Loucy (cell line): ENCODE measurements around the gene OOSP1.

Experiments used
- H2AFZ ChIP-seq: fragments of 200-600 bp; sonication (generic); 2 replicates; pipeline ENCODE4 v1.6.0; 2016; ENCODE audit warnings: antibody characterized with exemption, mild to moderate bottlenecking, low read length, moderate library complexity
- H3F3A ChIP-seq: fragments of 200-600 bp; 2 replicates; pipeline ENCODE4 v1.6.0; 2016; ENCODE audit warnings: antibody characterized with exemption, low read depth, mild to moderate bottlenecking
- H3K27me3 ChIP-seq: fragments of 200-600 bp; sonication (generic); 2 replicates; pipeline ENCODE4 v1.6.1; 2014; ENCODE audit warnings: low read length, mild to moderate bottlenecking; ENCODE audit not compliant: insufficient read depth, poor library complexity, severe bottlenecking
- H3K36me3 ChIP-seq: fragments of 200-600 bp; sonication (generic); 2 replicates; pipeline ENCODE4 v1.6.1; 2016; ENCODE audit warnings: low read length; ENCODE audit not compliant: insufficient read depth
- H3K4me1 ChIP-seq: fragments of 200-600 bp; sonication (generic); 2 replicates; pipeline ENCODE4 v1.5.1; 2014; ENCODE audit warnings: low read length, mild to moderate bottlenecking; ENCODE audit not compliant: insufficient read depth, poor library complexity, severe bottlenecking
- H3K4me2 ChIP-seq: fragments of 200-600 bp; sonication (generic); 2 replicates; pipeline ENCODE4 v1.6.0; 2014; ENCODE audit warnings: antibody characterized with exemption, low read length, low read depth, mild to moderate bottlenecking; ENCODE audit not compliant: poor library complexity, severe bottlenecking
- H3K4me3 ChIP-seq: fragments of 200-600 bp; sonication (generic); 2 replicates; pipeline ENCODE4 v1.5.1; 2014; ENCODE audit warnings: low read length, mild to moderate bottlenecking, mixed read lengths; ENCODE audit not compliant: poor library complexity, severe bottlenecking
- H3K79me2 ChIP-seq: fragments of 200-600 bp; sonication (generic); 2 replicates; pipeline ENCODE4 v1.6.1; 2014; ENCODE audit warnings: low read length; ENCODE audit not compliant: insufficient read depth
- H3K9ac ChIP-seq: fragments of 200-600 bp; sonication (generic); 2 replicates; pipeline ENCODE4 v1.6.0; 2014; ENCODE audit warnings: mild to moderate bottlenecking, low read depth, low read length, moderate library complexity; ENCODE audit not compliant: poor library complexity, severe bottlenecking
- H3K9me2 ChIP-seq: fragments of 200-600 bp; sonication (generic); replicated peaks from 2 replicates; pipeline ENCODE4 v1.6.1; 2016; ENCODE audit warnings: low read depth, low read length, mixed read lengths
- H3K9me3 ChIP-seq: fragments of 200-600 bp; sonication (generic); 2 replicates; pipeline ENCODE4 v1.6.1; 2014; ENCODE audit warnings: mild to moderate bottlenecking, antibody characterized with exemption, low read length, low read depth; ENCODE audit not compliant: insufficient read depth
- H4K20me1 ChIP-seq: fragments of 200-600 bp; sonication (generic); 2 replicates; pipeline ENCODE4 v1.6.0; 2014; ENCODE audit warnings: antibody characterized with exemption, low read length, mild to moderate bottlenecking; ENCODE audit not compliant: insufficient read depth, poor library complexity, severe bottlenecking
- EZH2phosphoT487 ChIP-seq: fragments of 200-600 bp; IDR thresholded peaks from 2 replicates; pipeline ENCODE4 v1.6.1; 2018; ENCODE audit warnings: antibody characterized with exemption, mild to moderate bottlenecking, moderate library complexity, borderline replicate concordance
- TF ChIP-seq, protein P1 (sequence below): fragments of 200-600 bp; sonication (generic); conservative IDR thresholded peaks from 2 replicates; pipeline ENCODE4 v1.5.1; 2014; ENCODE audit warnings: mild to moderate bottlenecking, antibody characterized with exemption, low read length

Gene OOSP1

DNA sequence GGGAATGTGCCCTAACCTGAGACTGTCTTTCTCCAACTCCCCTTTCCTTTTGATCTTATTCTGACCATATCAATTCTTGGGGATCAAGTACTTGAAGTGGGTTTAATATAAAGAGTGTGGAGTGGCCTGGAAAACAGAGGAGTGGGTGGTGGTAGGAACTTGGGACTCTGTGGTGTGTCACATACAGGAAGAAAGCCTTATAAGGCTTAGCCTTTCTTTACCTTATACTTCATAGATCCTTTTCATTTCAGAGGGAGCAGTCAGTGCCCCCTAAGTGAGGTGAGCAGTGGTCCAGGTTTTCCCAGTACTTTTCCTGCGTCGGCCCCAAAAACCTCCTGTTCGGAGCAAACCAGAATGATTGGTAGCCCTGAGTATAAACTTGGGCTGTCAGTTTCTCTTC is 486 bp downstream of the OOSP1 start:
- Histone ChIP-seq H3K9ac (no peak overlapping the region), H3K9me3 (no peaks in the 10 kb centered on the region), H4K20me1 (no peaks in the 10 kb centered on the region), H3K79me2 (no peaks in the 10 kb centered on the region), H3K4me2 (no peak overlapping the region), H3K4me3 (no peak overlapping the region), H3K9me2 (no peaks in the 10 kb centered on the region), H3K27me3 (no peaks in the 10 kb centered on the region), H3K36me3 (no peaks in the 10 kb centered on the region), H3F3A (no peaks in the 10 kb centered on the region), H2AFZ (no peak overlapping the region), H3K4me1 (peaks cover 8% of the 10 kb centered on the region)
- TF ChIP-seq, protein P1, sequence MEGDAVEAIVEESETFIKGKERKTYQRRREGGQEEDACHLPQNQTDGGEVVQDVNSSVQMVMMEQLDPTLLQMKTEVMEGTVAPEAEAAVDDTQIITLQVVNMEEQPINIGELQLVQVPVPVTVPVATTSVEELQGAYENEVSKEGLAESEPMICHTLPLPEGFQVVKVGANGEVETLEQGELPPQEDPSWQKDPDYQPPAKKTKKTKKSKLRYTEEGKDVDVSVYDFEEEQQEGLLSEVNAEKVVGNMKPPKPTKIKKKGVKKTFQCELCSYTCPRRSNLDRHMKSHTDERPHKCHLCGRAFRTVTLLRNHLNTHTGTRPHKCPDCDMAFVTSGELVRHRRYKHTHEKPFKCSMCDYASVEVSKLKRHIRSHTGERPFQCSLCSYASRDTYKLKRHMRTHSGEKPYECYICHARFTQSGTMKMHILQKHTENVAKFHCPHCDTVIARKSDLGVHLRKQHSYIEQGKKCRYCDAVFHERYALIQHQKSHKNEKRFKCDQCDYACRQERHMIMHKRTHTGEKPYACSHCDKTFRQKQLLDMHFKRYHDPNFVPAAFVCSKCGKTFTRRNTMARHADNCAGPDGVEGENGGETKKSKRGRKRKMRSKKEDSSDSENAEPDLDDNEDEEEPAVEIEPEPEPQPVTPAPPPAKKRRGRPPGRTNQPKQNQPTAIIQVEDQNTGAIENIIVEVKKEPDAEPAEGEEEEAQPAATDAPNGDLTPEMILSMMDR: no peak
- TF ChIP-seq EZH2phosphoT487: no peak

DNA sequence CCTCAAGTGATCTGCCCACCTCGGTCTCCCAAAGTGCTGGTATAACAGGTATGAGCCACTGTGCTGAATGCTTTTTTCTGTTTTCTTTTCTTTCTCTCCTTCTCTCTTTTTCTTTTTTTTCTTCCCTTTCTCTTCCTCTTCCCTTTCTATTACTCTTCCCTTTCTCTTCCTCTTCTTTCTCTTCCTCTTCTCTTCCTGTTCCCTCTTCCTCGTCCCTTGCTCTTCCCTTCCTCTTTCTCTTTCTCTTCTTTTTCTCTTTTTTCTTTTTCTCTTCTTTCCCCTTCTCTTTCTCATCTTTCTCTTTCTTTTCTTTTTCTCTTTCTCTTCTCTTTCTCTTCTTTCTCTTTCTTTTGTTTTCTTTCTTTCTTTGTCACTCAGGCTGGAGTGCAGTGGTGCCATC is 1.2 kb downstream of the OOSP1 start:
- Histone ChIP-seq H3K4me2 (no peak overlapping the region), H3K27me3 (no peaks in the 10 kb centered on the region), H4K20me1 (no peaks in the 10 kb centered on the region), H3K79me2 (no peaks in the 10 kb centered on the region), H3K4me3 (no peak overlapping the region), H3K9me2 (no peaks in the 10 kb centered on the region), H3K4me1 (peaks cover 14% of the 10 kb centered on the region), H3K36me3 (no peaks in the 10 kb centered on the region), H3K9me3 (no peaks in the 10 kb centered on the region), H3K9ac (no peak overlapping the region), H3F3A (no peaks in the 10 kb centered on the region), H2AFZ (no peak overlapping the region)
- no peak for TF ChIP-seq EZH2phosphoT487
- TF ChIP-seq, protein P1: no peak

DNA sequence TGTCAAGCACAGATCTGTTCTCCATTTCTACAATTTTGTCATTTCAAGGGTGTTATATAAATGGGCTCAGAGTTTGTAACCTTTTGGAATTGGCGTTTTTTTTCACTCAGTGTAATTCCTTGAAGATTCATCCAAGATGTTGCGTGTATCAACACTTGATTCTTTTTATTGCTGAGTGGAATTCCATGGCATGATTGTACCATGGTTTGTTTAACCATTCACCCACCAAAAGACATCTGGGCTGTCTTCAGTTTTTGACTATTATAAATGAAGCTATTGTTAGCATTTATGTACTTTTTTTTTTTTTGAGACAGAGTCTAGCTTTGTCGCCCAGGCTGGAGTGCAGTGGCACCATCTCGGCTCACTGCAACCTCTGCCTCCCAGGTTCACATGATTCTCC is 2.9 kb downstream of the OOSP1 start:
- Histone ChIP-seq H3F3A (no peaks in the 10 kb centered on the region), H3K9me3 (no peaks in the 10 kb centered on the region), H3K4me3 (no peak overlapping the region), H3K9ac (no peak overlapping the region), H3K79me2 (no peaks in the 10 kb centered on the region), H2AFZ (no peak overlapping the region), H3K9me2 (no peaks in the 10 kb centered on the region), H3K4me2 (no peak overlapping the region), H4K20me1 (no peaks in the 10 kb centered on the region), H3K36me3 (no peaks in the 10 kb centered on the region), H3K27me3 (no peaks in the 10 kb centered on the region), H3K4me1 (peaks cover 30% of the 10 kb centered on the region)
- TF ChIP-seq, protein P1: no peak
